GM12874 (cell line): ENCODE results near the gene EFEMP1.

ENCODE experiments used
- TF ChIP-seq, protein P1 (sequence below): IDR thresholded peaks from 2 replicates; pipeline ENCODE4 v1.5.1; 2011; ENCODE audit warnings: low read depth, mild to moderate bottlenecking, control low read depth, low read length, moderate library complexity; ENCODE audit not compliant: insufficient read depth

Gene EFEMP1, protein sequence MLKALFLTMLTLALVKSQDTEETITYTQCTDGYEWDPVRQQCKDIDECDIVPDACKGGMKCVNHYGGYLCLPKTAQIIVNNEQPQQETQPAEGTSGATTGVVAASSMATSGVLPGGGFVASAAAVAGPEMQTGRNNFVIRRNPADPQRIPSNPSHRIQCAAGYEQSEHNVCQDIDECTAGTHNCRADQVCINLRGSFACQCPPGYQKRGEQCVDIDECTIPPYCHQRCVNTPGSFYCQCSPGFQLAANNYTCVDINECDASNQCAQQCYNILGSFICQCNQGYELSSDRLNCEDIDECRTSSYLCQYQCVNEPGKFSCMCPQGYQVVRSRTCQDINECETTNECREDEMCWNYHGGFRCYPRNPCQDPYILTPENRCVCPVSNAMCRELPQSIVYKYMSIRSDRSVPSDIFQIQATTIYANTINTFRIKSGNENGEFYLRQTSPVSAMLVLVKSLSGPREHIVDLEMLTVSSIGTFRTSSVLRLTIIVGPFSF

GRCh38 chr2:55923091-55923981 lies at the start of gene EFEMP1:
Gene EFEMP1 (minus strand): TSS chr2:55923782. CDS start chr2:55922440, 1,342 bp downstream.
- TF ChIP-seq, protein P1, sequence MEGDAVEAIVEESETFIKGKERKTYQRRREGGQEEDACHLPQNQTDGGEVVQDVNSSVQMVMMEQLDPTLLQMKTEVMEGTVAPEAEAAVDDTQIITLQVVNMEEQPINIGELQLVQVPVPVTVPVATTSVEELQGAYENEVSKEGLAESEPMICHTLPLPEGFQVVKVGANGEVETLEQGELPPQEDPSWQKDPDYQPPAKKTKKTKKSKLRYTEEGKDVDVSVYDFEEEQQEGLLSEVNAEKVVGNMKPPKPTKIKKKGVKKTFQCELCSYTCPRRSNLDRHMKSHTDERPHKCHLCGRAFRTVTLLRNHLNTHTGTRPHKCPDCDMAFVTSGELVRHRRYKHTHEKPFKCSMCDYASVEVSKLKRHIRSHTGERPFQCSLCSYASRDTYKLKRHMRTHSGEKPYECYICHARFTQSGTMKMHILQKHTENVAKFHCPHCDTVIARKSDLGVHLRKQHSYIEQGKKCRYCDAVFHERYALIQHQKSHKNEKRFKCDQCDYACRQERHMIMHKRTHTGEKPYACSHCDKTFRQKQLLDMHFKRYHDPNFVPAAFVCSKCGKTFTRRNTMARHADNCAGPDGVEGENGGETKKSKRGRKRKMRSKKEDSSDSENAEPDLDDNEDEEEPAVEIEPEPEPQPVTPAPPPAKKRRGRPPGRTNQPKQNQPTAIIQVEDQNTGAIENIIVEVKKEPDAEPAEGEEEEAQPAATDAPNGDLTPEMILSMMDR, result no peak

GRCh38 chr2:55970500-55970899 lies 46.9 kb upstream of the EFEMP1 start:
- TF ChIP-seq, protein P1, result no peak

- TF ChIP-seq, protein P1, result no peak
Observed at GRCh38 chr2:55968941-55969340, 45.4 kb upstream of the EFEMP1 start.

DNA sequence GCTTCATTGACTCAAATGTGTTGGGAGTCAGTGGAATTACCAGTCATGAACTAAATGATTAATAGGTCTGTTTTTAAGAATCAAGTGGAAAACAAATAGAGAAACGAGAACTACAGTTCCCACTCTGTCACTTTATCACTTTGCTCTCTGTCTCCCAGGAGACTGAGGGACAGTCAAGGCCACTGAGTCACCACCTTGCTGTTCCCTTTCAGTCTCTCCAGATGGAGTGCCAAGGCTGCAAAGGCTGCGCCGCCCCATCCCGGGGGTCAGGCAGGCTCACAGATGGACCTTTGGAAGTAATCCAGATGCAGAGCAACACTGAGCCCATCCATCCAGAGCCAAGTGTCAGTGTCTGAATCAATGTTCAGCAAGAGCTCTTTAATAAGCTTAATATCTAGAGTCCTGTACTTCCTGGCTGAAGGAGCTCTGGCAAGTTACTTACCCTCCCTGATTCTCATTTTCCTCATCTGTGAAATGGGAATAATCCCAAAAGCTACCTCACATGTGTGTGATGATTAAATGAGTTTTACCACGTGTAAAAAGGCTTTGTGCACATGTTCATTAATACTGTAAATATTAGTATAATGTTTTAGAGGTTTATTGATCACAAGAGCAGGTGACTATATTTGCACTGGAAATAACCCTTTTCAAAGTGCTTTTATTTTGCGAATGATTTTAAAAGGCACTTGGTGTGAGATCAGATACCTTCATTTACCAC lies 43.0 kb upstream of the EFEMP1 start:
- TF ChIP-seq, protein P1, result no peak

DNA sequence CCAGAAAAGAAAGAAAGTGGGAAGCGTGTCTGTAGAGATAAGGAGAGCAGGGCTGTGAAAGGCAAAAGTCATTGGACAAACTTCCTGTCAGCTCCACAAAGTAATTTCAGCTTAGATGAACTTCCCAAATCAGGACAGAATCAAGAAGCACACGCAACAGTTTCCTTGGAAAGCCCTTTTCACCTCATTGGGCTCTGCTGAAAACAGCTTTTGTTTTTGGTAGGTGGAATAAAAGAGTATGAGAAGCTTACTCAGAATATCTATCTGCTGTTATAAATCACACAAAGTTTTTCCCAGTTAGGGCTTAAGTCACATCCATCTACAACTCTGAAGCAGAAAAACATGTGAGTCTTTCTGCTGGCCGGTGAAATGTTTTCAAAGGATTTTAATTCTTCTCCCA lies 42.4 kb upstream of the EFEMP1 start:
- TF ChIP-seq, protein P1, result no peak

DNA sequence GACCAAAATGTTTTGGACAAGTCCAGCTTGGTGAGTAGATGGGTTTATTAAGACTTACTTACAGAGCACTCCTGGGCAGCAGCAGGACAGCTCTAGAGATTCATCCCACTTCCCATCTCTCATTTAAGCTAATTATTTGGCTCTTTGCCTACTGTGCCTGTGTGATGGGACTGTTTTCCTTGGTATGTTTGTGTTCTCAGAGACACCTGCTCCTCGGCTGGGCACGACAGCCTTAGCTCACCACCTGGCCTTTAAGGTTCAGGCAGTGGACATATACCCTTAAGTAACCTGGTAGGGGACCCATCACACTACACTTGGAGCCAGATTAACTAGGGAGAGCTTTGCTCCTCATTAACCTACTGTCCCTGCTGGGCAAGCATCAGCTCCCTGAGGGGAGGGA lies 41.7 kb upstream of the EFEMP1 start:
- TF ChIP-seq, protein P1, result no peak

DNA sequence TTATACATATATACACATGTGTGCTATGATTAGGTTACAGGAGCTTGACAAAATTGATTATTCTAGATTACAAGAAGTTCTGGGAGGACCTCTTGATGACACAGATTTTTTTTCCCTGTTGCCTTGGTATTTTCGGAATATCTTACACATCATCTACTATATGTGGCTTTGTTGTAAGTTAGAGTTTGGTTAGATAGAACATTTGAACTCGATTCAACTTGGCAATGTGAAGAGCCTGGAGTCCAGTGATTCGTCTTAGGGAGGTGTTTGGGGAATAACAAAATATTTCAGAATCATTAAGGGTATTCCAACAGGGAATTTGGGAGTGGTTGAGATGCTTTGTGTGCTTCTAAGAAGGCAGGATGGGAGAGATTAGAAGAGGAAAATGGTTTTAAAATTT lies 39.3 kb upstream of the EFEMP1 start:
- TF ChIP-seq, protein P1, result no peak
